ENCODE measurements around the gene WNT7A. TPM values are rescaled to one million over a fixed set of nuclear protein-coding genes. Genes with fewer than 3 reads are reported as not detected.

WNT7A gene
- total RNA-seq, 2 donors from 2014 or later, result 0.13 TPM; not detected in 1

DNA sequence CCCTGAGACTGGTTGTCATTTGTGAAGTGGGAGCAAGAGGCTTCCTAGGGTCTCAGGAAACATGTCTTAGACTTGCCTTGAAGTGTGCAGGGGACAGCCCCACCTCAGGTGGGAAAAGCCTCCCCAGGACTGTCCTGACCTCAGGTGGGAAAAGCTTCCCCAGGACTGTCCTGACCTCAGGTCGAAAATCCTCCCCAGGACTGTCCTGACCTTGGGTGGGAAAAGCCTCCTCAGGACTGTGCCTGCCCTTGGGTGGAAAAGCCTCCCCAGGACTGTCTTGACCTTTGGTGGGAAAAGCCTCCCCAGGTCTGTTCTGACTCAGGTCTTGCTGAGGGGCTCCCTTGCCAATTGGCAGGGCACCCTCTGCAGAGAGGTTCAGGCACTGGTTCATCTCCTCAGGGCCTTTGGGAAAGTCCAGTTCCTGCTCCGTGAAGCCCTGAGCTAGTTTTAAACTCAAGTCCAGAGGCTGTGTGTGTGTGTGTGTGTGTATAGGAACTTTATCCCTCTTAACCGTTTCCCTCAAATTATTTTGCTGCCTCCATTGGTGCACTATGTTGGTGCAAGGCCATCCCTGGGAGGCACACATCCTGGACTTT is 64.7 kb downstream of the WNT7A start:
- H3K4me1 Mint-ChIP-seq, result no peaks in the 10 kb centered on the region
- H3K9me3 ChIP-seq (ENCODE audit: control insufficient read depth, low read length), result peaks cover 27% of the 10 kb centered on the region
- no peak for TF ChIP-seq CTCF (conservative IDR thresholded peaks at IDR 0.05)
- DNase-seq, result no peak
- no peak overlapping the region for H3K4me3 Mint-ChIP-seq
- no peak overlapping the region for H3K27ac ChIP-seq (ENCODE audit: low read depth, low read length)
- H3K9me3 Mint-ChIP-seq, result no peaks in the 10 kb centered on the region
- H3K4me1 ChIP-seq (ENCODE audit: control insufficient read depth, insufficient read depth, low read length), result no peaks in the 10 kb centered on the region
- WGBS, 2 experiments (ENCODE audit: insufficient coverage in 1 of 2, insufficient read length in 1 of 2), result 83% methylated on average over 3 of the region's 3 CpGs; no CpG with 5 or more reads in 1 of the 2 experiments
- peak overlapping the region; percentile 53 for H3K4me3 ChIP-seq (ENCODE audit: low read length)
- H3K27me3 Mint-ChIP-seq (ENCODE audit: insufficient read depth), result peaks cover 5% of the 10 kb centered on the region
- no peak overlapping the region for H3K9ac ChIP-seq (ENCODE audit: extremely low read depth, low read length, poor library complexity, severe bottlenecking)
- no peaks in the 10 kb centered on the region for H3K36me3 ChIP-seq (ENCODE audit: control insufficient read depth, insufficient read depth, low read length)
- no peaks in the 10 kb centered on the region for H3K27me3 ChIP-seq (ENCODE audit: control insufficient read depth, insufficient read depth, low read length, poor library complexity, severe bottlenecking)
- no peak overlapping the region for H3K27ac Mint-ChIP-seq
- peaks cover 7% of the 10 kb centered on the region for H3K36me3 Mint-ChIP-seq (ENCODE audit: low read depth)

DNA sequence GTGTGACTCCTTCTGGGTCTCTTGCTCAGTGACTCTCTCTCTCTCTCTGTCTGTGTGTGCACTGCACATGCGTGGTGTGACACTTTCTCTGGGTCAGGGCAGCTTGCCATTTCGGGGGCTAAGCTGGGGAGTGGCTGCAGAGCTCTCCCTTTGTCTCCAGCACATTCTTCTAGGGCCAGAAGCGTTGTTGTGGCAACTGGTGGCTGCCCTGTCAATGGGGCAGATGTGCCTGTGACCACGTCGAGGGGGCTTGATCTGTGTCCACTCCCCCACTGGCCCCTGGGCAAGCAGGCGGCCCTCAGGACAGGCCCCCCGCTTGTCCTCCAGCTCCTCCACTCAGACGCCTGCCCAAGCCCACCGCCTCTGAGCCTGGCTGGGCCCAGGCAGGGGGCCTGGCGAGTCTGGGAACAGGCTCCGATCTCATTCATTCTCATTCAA is 67.8 kb downstream of the WNT7A start:
- Histone ChIP-seq H3K9me3 (ENCODE audit: control insufficient read depth, low read length) (peaks cover 27% of the 10 kb centered on the region), H3K27ac (ENCODE audit: low read depth, low read length) (peak overlapping the region; percentile 99), H3K4me1 (ENCODE audit: control insufficient read depth, insufficient read depth, low read length) (no peaks in the 10 kb centered on the region), H3K9ac (ENCODE audit: extremely low read depth, low read length, poor library complexity, severe bottlenecking) (no peak overlapping the region), H3K27me3 (ENCODE audit: control insufficient read depth, insufficient read depth, low read length, poor library complexity, severe bottlenecking) (no peaks in the 10 kb centered on the region), H3K4me3 (ENCODE audit: low read length) (no peak overlapping the region), H3K36me3 (ENCODE audit: control insufficient read depth, insufficient read depth, low read length) (no peaks in the 10 kb centered on the region)
- Mint-ChIP-seq H3K4me3 (no peak overlapping the region), H3K9me3 (no peaks in the 10 kb centered on the region), H3K4me1 (no peaks in the 10 kb centered on the region), H3K27ac (no peak overlapping the region), H3K27me3 (ENCODE audit: insufficient read depth) (peaks cover 6% of the 10 kb centered on the region), H3K36me3 (ENCODE audit: low read depth) (peaks cover 7% of the 10 kb centered on the region)
- no peak for DNase-seq
- WGBS, 2 experiments (ENCODE audit: insufficient coverage in 1 of 2, insufficient read length in 1 of 2), result 68 to 74% methylated on average over 5 to 11 of the region's 11 CpGs
- TF ChIP-seq CTCF (conservative IDR thresholded peaks at IDR 0.05), result no peak

GRCh38 chr3:13811614-13812013 is 68.3 kb downstream of the WNT7A start:
- no peak for TF ChIP-seq CTCF (conservative IDR thresholded peaks at IDR 0.05)
- H3K4me3 Mint-ChIP-seq, result no peak overlapping the region

More at GRCh38 chr3:13811614-13812013, 68.3 kb downstream of the WNT7A start:
- Mint-ChIP-seq H3K36me3 (ENCODE audit: low read depth) (peaks cover 5% of the 10 kb centered on the region), H3K4me1 (no peaks in the 10 kb centered on the region), H3K27me3 (ENCODE audit: insufficient read depth) (peaks cover 5% of the 10 kb centered on the region), H3K27ac (no peak overlapping the region), H3K9me3 (peaks cover 3% of the 10 kb centered on the region)
- no peak overlapping the region for H3K4me3 ChIP-seq (ENCODE audit: low read length)
- H3K27ac ChIP-seq (ENCODE audit: low read depth, low read length), result peak overlapping the region; percentile 99
- H3K9ac ChIP-seq (ENCODE audit: extremely low read depth, low read length, poor library complexity, severe bottlenecking), result no peak overlapping the region
- H3K9me3 ChIP-seq (ENCODE audit: control insufficient read depth, low read length), result peaks cover 27% of the 10 kb centered on the region
- H3K4me1 ChIP-seq (ENCODE audit: control insufficient read depth, insufficient read depth, low read length), result no peaks in the 10 kb centered on the region
- no peak for DNase-seq
- no peaks in the 10 kb centered on the region for H3K27me3 ChIP-seq (ENCODE audit: control insufficient read depth, insufficient read depth, low read length, poor library complexity, severe bottlenecking)
- 48 to 80% methylated on average over 4 to 8 of the region's 8 CpGs for WGBS, 2 experiments (ENCODE audit: insufficient coverage in 1 of 2, insufficient read length in 1 of 2)
- H3K36me3 ChIP-seq (ENCODE audit: control insufficient read depth, insufficient read depth, low read length), result no peaks in the 10 kb centered on the region
